ENCODE data around the gene PARD3B.

DNA sequence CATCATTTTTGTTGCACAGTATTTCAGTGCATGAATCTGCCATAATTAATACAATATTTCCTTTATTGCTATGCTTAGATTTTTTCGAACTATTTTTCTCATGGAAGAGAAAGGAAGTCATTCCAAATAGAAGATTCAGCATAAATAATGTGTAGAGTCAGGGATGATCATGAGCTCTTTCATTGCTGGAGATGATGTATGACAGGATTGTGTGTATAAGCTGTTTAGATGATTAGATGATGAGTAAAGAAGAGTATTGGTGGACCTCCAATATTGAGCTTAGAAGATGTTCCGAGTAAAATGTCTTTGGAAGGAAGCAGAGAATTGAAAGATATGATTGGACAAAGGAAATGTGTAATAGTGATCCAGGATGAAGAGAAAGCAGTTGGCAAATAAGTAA is 364.5 kb downstream of the PARD3B start:
- TF ChIP-seq, protein P1, sequence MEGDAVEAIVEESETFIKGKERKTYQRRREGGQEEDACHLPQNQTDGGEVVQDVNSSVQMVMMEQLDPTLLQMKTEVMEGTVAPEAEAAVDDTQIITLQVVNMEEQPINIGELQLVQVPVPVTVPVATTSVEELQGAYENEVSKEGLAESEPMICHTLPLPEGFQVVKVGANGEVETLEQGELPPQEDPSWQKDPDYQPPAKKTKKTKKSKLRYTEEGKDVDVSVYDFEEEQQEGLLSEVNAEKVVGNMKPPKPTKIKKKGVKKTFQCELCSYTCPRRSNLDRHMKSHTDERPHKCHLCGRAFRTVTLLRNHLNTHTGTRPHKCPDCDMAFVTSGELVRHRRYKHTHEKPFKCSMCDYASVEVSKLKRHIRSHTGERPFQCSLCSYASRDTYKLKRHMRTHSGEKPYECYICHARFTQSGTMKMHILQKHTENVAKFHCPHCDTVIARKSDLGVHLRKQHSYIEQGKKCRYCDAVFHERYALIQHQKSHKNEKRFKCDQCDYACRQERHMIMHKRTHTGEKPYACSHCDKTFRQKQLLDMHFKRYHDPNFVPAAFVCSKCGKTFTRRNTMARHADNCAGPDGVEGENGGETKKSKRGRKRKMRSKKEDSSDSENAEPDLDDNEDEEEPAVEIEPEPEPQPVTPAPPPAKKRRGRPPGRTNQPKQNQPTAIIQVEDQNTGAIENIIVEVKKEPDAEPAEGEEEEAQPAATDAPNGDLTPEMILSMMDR (conservative IDR thresholded peaks at IDR 0.05 in 1 of 2, IDR thresholded peaks at IDR 0.05 in 1 of 2; ENCODE audit: low read depth in 1 of 2, low read length in 2 of 2) = no peak
- TF ChIP-seq EZH2 (IDR thresholded peaks at IDR 0.05; ENCODE audit: low read length, missing control alignments) = no peak

Measured in fibroblast of lung (primary cell).